GM06990 (cell line): ENCODE results near the gene GTF2A1L.

Experiments
- DNase-seq: peaks from one replicate; pipeline ENCODE4 v3.0.0-alpha.2; 2011; ENCODE audit not compliant: insufficient read length; ENCODE audit errors: extremely low read depth
- H3K27me3 ChIP-seq: replicated peaks from 2 replicates; pipeline ENCODE4 v1.6.0; 2011; ENCODE audit warnings: low read length; ENCODE audit not compliant: control insufficient read depth, insufficient read depth
- H3K36me3 ChIP-seq: 2 replicates; pipeline ENCODE4 v1.5.1; 2011; ENCODE audit warnings: low read length; ENCODE audit not compliant: control insufficient read depth, insufficient read depth
- H3K4me3 ChIP-seq: replicated peaks from 2 replicates; pipeline ENCODE4 v1.5.1; 2011; ENCODE audit warnings: low read depth, mild to moderate bottlenecking, control low read depth, low read length
- TF ChIP-seq, protein P1 (sequence below): IDR thresholded peaks from 2 replicates; pipeline ENCODE4 v1.5.1; 2011; ENCODE audit warnings: low read length, control low read depth, mild to moderate bottlenecking, inconsistent platforms; ENCODE audit not compliant: insufficient read depth, poor library complexity, severe bottlenecking

The GTF2A1L gene

DNA sequence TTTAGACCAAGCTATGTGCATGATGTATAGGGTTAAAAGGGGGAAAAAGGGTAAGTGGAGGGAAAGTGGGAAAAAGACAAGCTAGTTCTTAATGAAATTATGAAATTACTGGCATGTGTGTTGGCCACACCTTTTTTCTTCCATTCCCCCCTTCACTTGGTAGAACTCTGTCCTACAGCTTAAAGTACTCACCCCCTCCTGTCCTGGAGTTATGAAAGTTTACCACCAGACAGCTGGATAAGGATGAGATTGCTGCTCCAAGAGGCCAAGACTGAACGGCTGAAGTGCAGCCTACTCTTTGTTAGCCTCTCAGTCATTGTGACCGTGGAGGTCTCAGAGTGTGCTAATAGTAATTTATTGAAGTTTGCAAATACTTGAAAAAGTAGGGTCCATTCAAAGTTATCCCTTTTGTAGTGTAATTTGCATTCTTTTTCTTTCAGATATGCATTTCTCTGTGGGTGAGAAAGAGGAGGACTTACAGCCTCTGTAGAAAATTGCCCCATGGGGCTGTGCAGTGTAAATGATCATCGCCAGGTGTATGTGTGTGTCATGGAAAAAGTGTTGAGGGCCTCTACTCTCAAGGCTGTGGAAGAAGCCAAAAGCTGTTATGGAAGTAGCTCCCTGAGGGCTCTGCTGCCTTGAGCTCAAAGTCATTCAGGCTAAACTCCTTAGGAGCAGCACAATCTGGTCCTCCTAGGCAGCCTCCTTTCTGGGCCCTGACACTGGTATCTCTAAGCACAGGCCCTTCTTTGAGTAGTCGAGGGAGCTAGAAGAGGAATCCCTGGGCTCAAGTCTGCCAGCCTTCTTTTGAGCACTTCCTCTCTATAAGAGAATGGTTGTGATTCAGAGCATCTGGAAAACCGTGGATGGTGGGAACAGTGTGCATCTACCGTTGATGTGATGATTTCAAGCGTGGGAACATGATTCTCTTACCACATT is 91.7 kb downstream of the GTF2A1L start:
- H3K27me3 ChIP-seq: no peaks in the 10 kb centered on the region

DNA sequence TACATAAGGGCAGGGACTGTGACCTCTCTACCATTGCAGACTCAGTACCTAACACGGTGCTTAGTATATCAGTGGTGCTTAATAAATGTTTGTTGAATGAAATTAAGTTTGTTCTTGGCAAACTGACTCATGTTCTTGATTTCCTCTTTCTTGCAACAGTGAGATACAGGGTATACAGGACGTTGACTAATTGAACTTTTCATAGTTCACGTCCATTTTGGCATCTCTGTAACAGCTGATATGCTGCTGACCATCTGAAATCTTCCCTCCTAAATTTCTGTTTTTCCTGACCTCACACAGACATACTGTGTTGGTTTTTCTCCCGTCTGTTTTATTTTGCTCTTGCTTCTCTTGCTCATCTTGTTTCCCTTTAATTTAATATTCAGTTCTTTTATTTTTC is 93.7 kb downstream of the GTF2A1L start:
- no peaks in the 10 kb centered on the region for H3K36me3 ChIP-seq
- H3K4me3 ChIP-seq: no peak overlapping the region
- peaks cover 2% of the 10 kb centered on the region; the same call in 1 of the 2 replicates for H3K27me3 ChIP-seq
- DNase-seq: no peak
- TF ChIP-seq, protein P1, sequence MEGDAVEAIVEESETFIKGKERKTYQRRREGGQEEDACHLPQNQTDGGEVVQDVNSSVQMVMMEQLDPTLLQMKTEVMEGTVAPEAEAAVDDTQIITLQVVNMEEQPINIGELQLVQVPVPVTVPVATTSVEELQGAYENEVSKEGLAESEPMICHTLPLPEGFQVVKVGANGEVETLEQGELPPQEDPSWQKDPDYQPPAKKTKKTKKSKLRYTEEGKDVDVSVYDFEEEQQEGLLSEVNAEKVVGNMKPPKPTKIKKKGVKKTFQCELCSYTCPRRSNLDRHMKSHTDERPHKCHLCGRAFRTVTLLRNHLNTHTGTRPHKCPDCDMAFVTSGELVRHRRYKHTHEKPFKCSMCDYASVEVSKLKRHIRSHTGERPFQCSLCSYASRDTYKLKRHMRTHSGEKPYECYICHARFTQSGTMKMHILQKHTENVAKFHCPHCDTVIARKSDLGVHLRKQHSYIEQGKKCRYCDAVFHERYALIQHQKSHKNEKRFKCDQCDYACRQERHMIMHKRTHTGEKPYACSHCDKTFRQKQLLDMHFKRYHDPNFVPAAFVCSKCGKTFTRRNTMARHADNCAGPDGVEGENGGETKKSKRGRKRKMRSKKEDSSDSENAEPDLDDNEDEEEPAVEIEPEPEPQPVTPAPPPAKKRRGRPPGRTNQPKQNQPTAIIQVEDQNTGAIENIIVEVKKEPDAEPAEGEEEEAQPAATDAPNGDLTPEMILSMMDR: no peak

More for the DNA sequence above, 91.7 kb downstream of the GTF2A1L start:
- TF ChIP-seq, protein P1: no peak
- Histone ChIP-seq H3K36me3 (no peaks in the 10 kb centered on the region), H3K4me3 (no peak overlapping the region)
- DNase-seq: no peak

DNA sequence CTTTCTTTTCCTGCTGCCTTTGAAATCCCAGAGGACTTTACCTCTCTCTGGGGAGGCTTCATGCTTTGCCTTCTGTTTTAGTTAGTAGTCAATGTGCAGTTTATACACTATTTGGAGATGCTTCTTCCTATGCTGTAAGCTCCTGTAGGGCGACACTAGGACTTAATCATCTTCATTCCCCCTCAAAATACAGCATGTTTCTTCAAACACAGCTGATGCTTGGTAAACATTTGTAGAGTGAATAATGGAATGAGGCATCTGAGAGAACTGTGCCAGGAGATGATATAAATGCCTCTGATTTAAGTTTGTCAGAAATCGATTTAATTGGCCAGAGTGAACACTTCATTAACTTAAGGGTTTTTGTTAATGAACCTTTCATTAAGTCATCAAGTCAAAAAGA is 94.5 kb downstream of the GTF2A1L start:
- TF ChIP-seq, protein P1: no peak
- no peak overlapping the region for H3K4me3 ChIP-seq
- no peaks in the 10 kb centered on the region for H3K36me3 ChIP-seq
- no peak for DNase-seq
- H3K27me3 ChIP-seq: peaks cover 2% of the 10 kb centered on the region; the same call in 1 of the 2 replicates

DNA sequence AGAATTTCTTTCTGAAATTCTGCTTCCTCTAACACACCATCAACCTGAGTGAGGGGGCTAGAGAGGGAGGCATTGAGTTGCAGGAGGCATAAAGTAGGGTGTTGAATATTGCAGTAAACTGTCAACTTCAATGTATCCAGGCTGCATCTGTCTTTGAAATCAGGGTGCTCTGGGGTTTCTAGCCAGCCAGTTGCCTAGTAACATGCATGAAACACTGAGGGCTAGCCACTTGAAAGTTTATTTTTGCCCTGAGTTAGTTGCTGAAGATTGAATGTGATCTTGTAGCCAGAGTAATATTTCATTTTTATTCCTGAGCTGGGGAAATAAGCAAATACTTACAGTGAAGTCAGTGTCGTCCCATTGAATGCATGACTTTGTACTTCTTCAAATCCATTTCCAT is 96.0 kb downstream of the GTF2A1L start:
- TF ChIP-seq, protein P1: no peak
- Histone ChIP-seq H3K4me3 (no peak overlapping the region), H3K36me3 (no peaks in the 10 kb centered on the region), H3K27me3 (peaks cover 2% of the 10 kb centered on the region; the same call in 1 of the 2 replicates)
- DNase-seq: no peak

DNA sequence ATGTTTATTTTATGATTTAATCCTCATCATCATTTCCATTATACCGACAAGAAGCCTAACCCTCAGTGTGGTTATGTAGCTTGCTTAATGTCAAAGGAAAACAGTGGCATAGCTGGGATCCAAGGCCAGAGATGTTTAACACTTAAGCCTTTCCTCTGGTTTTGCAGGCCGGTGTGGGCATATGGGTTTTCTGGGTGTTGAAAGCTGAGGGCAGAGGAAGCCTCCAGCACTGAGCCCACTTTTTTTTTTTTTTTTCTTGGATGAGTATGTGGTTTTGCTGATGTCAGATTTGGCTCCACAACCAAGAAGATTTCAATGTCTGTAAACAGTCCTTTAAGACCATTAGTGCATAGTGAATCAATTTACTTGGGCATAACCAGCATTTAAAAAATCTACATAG is 96.6 kb downstream of the GTF2A1L start:
- H3K4me3 ChIP-seq: no peak overlapping the region
- TF ChIP-seq, protein P1: no peak
- peaks cover 2% of the 10 kb centered on the region; the same call in 1 of the 2 replicates for H3K27me3 ChIP-seq
- no peaks in the 10 kb centered on the region for H3K36me3 ChIP-seq
- no peak for DNase-seq
